ENCODE measurements around the gene MAPKAPK3.

Gene MAPKAPK3

DNA sequence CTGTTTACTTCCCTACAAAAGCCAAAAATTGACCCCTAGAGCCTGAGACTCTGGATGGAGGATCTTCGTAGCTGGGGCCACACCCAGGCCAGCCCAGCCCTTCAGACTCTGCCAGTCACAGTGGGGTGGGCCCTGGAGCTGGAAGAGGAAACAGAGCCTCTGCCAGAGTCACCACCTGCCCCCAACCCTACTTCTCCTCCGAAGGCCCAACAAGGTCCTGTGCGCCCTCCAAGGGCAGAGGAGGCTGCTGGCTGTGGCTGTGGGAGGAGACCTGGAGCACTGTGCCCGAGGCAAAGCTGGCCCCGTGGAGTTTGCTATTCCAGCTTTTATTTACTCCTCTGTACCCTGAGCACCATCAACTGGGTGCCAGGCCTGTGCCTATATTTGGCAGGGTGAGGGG lies 24.4 kb upstream of the MAPKAPK3 start:
- TF ChIP-seq, protein P1, sequence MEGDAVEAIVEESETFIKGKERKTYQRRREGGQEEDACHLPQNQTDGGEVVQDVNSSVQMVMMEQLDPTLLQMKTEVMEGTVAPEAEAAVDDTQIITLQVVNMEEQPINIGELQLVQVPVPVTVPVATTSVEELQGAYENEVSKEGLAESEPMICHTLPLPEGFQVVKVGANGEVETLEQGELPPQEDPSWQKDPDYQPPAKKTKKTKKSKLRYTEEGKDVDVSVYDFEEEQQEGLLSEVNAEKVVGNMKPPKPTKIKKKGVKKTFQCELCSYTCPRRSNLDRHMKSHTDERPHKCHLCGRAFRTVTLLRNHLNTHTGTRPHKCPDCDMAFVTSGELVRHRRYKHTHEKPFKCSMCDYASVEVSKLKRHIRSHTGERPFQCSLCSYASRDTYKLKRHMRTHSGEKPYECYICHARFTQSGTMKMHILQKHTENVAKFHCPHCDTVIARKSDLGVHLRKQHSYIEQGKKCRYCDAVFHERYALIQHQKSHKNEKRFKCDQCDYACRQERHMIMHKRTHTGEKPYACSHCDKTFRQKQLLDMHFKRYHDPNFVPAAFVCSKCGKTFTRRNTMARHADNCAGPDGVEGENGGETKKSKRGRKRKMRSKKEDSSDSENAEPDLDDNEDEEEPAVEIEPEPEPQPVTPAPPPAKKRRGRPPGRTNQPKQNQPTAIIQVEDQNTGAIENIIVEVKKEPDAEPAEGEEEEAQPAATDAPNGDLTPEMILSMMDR (IDR thresholded peaks at IDR 0.05; ENCODE audit: control extremely low read depth, extremely low read depth, low read depth, missing control alignments) = no peak
- ChIA-PET CTCF (interaction anchor here (0.6 to 11.1 kb wide), 6 partner anchors 10 to 268 kb away, joined by 3 to 266 read pairs (median 4); partner anchors contain the start of genes CISH, HEMK1 and MAPKAPK3), POLR2A (interaction anchor here (1.0 to 1.2 kb wide), 2 partner anchors 21 to 24 kb away, joined by 3 to 4 read pairs; no protein-coding TSS in a partner anchor)
- no peak for DNase-seq (ENCODE audit: extremely low spot score)

DNA sequence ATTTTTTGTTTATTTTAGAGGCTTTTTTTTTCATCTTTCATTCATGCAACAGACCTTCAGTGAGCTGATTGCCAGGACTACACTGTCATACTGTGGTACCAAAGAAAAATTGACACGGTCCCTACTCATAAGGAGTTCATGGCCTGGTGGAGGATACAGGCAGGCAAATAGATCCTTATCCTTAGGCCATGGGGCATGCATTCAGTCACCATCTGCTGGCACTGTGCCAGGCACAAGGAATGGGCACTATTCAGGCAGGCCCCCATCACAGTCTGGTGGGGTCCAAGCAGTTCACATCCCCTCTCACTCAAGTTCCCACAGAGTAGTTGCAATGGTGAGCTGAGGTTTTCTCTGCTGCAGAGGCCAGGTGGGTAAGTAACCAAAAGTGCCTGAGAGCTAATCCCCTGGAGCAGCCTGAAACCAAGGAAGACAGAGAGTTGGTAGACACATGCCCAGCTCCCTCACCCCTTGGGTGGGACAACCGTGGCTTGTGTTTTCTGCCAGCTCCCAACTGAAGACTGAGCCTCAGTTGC lies 22.6 kb upstream of the MAPKAPK3 start:
- CTCF ChIA-PET = interaction anchor here (0.9 to 11.1 kb wide), 3 partner anchors 8 to 22 kb away, joined by 3 to 266 read pairs (median 4); partner anchors contain the start of genes CISH and MAPKAPK3
- POLR2A ChIA-PET = no interaction called here

DNA sequence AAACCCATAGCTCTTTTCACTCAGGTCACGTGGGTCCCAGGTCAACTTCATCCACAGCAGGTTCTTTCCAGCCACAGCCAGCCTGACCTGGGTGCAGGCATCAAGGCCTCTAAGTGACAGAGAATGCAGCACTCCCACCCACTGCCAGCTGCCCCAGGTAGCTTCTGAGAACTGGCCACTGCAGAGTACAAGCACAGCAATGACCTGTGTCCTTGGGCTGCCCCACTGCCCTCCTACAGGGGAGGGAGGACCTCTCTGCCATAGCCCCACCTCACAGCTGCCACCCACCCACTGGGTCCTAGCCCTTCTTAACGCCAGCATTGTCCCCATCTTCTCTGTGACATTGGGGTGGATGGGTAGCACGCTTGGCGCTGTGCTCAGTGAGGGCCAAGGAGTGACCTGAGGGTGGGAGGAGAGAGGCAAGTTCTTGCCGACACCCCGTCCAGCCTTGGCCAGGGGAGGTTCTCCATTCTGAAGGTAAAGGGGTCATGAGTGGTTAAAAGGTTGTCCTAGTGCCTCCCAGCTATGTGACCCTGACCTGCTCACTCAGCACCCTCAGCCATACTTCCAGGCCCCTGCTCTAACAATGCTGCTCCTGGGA lies 17.7 kb upstream of the MAPKAPK3 start:
- ChIA-PET CTCF (interaction anchor here (0.8 to 3.4 kb wide), 8 partner anchors 9 to 54 kb away, joined by 3 to 18 read pairs (median 8); no protein-coding TSS in a partner anchor), POLR2A (no interaction called here)
- TF ChIP-seq, protein P1 (IDR thresholded peaks at IDR 0.05; ENCODE audit: control extremely low read depth, extremely low read depth, low read depth, missing control alignments) = no peak
- DNase-seq (ENCODE audit: extremely low spot score) = no peak

More for the DNA sequence above, 22.6 kb upstream of the MAPKAPK3 start:
- TF ChIP-seq, protein P1 (IDR thresholded peaks at IDR 0.05; ENCODE audit: control extremely low read depth, extremely low read depth, low read depth, missing control alignments) = no peak
- DNase-seq (ENCODE audit: extremely low spot score) = no peak

DNA sequence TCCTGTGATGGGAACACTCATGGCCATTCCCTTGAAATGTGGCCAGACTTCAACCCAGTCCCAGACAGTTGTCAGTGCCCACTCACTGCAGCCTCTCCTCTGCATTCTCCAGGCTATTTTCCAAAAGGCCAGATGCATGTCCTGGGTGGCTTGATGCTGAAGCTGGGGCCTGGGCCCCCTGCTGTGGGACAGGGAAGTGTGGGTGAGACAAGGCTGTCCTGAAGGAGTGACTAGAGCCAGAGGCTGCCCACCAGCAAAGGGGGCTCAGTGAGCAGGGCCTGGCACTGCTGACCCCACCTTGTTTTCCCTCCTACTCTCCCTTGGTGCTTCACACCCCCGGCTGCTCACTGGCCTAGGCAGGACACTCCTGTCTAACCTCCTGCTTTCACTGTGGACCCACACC lies 17.2 kb upstream of the MAPKAPK3 start:
- no peak for DNase-seq (ENCODE audit: extremely low spot score)
- CTCF ChIA-PET = interaction anchor here (1.8 to 7.5 kb wide), 4 partner anchors 9 to 50 kb away, joined by 6 to 54 read pairs (median 14); partner anchors contain the start of gene MAPKAPK3
- TF ChIP-seq, protein P1 (IDR thresholded peaks at IDR 0.05; ENCODE audit: control extremely low read depth, extremely low read depth, low read depth, missing control alignments) = no peak
- POLR2A ChIA-PET = no interaction called here

DNA sequence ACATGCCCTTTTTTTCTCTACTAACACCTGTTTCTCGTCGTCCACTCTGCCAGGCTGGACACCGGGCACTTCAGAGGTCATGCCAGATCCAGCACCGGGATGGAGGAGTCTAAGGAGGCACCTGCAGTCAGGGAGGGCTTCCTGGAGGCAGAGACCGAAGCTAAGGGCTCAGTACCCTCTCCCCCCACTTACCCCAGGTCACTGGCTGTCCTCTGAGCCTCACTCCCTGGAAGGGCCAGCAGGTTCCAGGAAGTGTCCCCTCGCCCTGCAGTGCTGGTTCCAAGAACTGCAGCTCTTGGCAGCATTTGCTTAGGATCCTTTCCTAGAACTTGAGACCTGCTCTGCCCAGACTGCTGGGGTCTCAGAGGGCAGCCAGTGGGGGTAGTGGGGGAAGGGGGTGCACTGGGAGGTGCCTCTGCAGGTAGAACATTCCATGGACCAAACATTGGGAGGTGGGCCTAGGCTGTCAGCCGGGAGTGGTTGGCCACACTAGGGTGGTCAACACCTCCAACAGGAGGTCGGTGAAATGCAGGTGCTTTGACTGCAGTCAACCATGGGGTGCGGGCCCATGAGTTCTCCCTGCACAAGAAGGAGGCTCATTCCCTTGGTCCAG lies 16.7 kb upstream of the MAPKAPK3 start:
- CTCF ChIA-PET = interaction anchor here (1.6 to 7.5 kb wide), 3 partner anchors 10 to 19 kb away, joined by 4 to 54 read pairs (median 11); partner anchors contain the start of gene MAPKAPK3
- TF ChIP-seq, protein P1 (IDR thresholded peaks at IDR 0.05; ENCODE audit: control extremely low read depth, extremely low read depth, low read depth, missing control alignments) = no peak
- no peak for DNase-seq (ENCODE audit: extremely low spot score)
- POLR2A ChIA-PET = no interaction called here

DNA sequence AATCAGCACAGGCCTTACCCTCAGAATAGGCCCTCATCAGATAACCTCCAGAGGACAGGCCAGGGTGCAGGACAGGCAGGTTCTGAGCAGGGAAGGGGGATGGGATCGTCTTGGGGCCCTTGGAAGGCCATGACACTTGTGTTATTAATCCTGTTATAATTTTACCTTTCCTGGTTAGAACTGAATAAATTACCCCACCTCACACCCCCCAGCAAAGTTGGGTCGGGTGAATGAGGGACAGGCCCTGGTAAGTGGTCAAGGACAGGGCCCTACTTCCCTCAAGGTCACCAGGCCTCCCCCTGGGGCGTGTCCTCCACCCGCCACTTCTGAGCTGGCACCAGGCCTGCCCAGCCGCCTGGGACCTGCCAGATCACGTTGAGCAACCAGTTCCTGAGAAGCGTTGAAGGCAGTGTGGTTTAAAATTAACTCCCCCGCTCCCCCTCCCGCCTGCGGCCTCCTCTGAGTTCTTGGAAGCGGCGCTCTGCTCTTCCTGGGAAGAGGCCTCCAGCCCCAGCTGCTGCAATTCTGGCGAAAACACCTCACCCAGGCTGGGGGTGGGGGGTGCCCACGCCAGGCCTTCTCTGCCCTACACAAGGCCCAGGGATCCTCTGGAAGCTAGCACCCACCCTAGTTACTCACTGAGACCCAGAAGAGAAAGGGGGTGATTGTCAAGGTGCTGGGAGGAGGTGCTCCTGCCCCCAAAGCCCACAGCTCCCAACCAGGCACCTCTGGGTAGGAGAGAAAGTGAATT lies 15.9 kb upstream of the MAPKAPK3 start:
- TF ChIP-seq, protein P1 (IDR thresholded peaks at IDR 0.05; ENCODE audit: control extremely low read depth, extremely low read depth, low read depth, missing control alignments) = no peak

More for the DNA sequence above, 15.9 kb upstream of the MAPKAPK3 start:
- POLR2A ChIA-PET = no interaction called here
- DNase-seq (ENCODE audit: extremely low spot score) = peak; percentile 68
- CTCF ChIA-PET = interaction anchor here (1.4 to 7.5 kb wide), 6 partner anchors 10 to 32 kb away, joined by 4 to 54 read pairs (median 8); partner anchors contain the start of genes CISH, HEMK1 and MAPKAPK3
